ENCODE measurements around the gene SLC25A29.
"Not testable (repeated sequence)": the region's sequence is repeated elsewhere in the genome, so short reads cannot be mapped to it uniquely, and the experiment has no call there.

SLC25A29 gene

GRCh38 chr14:100330388-100330931, 24.2 kb upstream of the SLC25A29 start:
- DNase-seq, result no peak

GRCh38 chr14:100330007-100330344, 23.7 kb upstream of the SLC25A29 start:
- no peak for DNase-seq

DNA sequence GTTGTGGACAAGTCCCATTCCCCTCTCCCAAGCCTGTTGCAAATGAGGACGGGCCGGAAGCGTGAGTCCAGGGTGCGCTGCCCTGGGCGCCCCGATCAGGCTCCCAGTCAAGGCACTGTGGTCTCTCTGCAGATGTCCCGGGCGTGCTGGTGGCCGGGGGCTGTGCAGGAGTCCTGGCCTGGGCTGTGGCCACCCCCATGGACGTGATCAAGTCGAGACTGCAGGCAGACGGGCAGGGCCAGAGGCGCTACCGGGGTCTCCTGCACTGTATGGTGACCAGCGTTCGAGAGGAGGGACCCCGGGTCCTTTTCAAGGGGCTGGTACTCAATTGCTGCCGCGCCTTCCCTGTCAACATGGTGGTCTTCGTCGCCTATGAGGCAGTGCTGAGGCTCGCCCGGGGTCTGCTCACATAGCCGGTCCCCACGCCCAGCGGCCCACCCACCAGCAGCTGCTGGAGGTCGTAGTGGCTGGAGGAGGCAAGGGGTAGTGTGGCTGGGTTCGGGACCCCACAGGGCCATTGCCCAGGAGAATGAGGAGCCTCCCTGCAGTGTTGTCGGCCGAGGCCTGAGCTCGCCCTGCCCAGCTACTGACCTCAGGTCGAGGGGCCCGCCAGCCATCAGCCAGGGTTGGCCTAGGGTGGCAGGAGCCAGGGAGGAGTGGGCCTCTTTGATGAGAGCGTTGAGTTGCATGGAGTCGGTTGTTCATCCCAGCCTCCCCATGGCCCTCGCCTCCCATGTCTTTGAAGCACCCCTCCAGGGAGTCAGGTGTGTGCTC, 23.2 kb upstream of the SLC25A29 start:
- no peak for DNase-seq

GRCh38 chr14:100328495-100329163, 22.4 kb upstream of the SLC25A29 start:
- no peak for DNase-seq

DNA sequence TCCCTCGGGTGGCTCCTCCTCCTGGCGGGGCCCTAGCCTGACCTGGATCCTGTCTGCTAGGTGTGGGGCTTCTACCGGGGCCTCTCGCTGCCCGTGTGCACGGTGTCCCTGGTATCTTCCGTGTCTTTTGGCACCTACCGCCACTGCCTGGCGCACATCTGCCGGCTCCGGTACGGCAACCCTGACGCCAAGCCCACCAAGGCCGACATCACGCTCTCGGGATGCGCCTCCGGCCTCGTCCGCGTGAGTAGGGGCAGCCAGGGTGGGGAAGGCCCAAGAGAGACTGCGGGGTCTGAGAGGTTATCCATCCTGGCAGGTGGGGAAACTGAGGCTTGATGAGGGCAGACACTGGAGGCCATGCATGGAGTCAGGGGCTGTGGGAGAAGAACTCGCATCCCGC, 20.9 kb upstream of the SLC25A29 start:
- DNase-seq, result no peak

GRCh38 chr14:100325958-100326357, 19.7 kb upstream of the SLC25A29 start:
- no peak for DNase-seq

GRCh38 chr14:100325231-100325632, 19.0 kb upstream of the SLC25A29 start:
- DNase-seq, result no peak

DNA sequence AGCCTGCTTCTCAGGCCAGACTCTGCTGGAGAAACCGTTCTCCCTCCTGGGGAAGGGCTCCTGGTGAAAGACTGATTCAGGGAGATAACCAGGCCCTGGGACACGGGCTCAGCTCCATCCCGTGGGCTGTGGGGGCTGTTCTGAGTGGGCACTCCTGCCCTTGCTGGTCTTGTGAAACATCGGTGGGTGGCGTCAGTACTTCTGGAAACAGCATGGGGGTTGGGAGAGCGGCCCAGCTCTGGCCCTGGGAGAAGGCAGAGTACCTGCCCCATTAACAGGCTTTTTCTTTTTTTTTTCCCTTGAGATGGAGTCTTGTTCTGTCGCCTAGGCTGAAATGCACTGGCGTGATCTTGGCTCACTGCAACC, 17.7 kb upstream of the SLC25A29 start:
- no peak for DNase-seq

- DNase-seq, result no peak
Observed at GRCh38 chr14:100323121-100323941, 17.1 kb upstream of the SLC25A29 start, which contains the start of gene SLC25A47. Gene SLC25A47 (plus strand): TSS chr14:100323339. CDS start chr14:100323415, 76 bp downstream.

GRCh38 chr14:100322138-100322957, 16.1 kb upstream of the SLC25A29 start:
- no peak for DNase-seq

GRCh38 chr14:100321473-100322137, 15.4 kb upstream of the SLC25A29 start:
- no peak for DNase-seq

DNA sequence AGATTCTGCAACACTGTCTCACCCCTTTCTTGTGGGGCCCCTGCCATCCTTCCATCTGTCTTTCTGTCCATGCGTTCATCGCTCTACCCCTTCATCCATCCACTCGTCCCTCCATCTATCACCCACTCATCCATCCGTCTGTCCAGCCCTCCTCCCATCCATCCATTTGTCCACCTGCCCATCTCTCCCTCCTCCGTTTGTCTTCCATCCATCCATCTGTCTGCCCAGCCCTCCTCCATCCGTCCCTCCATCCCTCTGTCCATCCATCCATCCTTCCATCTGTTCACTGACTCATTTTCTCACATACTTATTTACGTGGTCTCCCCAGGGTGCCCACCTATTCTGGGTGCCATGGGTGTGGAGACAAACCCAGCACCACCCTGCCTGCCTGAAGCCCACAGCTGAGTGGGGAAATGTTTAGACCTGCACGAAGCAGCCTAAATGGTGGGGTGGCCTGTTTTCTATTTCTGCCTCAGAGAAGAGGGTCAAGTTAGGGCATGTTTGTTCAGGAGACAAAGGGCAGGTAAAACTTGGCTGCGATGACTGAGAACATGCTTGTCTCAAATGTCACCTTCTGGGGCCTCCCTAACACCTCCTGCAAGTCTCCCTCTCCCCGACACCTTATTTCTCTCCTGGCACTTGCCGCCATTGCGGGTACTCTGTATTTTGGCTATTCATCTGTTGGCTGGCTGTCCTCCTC, 14.1 kb upstream of the SLC25A29 start:
- DNase-seq, result no peak

- DNase-seq, result peak; percentile 77
Observed at GRCh38 chr14:100317912-100318808, 11.9 kb upstream of the SLC25A29 start.

DNA sequence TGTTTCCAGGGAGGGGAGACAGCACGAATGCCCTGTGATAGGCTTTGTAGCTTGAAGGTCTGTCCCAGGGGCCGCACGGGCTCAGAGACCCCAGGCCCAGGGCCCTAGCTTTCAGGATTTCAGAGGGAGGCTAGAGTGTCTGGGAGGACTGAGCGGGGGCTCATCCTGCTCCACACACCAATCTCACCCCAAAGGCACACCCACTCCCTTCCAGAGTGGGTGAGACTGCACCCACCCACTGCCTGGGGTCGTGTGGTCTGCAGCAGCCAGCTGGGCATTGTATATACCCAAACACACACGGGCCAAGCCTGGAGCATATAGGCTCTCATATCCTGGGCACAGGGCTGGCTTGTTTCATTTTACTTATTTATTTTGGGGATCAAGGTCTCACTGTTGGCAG, 11.1 kb upstream of the SLC25A29 start:
- no peak for DNase-seq

GRCh38 chr14:100314724-100315123, 8.5 kb upstream of the SLC25A29 start:
- DNase-seq, result no peak

DNA sequence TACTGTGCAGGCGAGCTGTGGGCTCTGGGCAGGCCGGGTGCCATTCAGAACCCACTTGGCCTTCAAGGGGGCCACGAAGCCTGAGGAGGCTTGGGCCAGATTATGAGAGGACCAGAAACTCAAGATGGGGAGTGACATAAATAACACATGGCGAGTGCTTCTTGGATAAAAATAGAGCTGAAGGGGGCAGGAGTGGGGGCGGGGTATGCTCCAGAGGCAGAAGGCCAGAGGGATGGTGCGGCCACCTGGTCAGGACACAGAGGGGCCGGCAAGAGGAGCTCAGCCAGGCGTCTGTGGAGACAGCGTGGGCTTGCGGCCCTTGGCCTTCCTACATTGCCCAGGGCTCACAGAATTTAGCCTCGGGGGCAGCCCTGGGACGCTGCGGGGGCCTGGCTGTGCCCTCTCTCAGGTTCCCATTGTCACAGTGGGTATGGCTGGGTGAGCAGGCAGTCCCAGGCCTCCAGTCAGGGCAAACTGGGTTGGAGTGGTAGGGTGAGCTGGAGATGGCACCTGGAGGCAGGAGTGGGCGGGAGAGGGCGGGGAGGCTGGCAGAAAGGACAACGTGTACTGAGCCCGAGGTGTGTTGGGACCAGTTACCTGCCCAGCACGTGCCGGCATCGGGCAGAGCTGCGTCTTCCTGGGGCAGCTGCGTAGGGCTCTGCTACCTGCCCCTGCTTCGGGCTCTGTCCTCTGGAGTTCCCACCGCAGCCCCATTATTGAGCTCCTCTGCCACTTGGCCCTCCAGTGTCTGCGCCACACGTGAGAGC, 7.4 kb upstream of the SLC25A29 start:
- DNase-seq, result no peak

DNA sequence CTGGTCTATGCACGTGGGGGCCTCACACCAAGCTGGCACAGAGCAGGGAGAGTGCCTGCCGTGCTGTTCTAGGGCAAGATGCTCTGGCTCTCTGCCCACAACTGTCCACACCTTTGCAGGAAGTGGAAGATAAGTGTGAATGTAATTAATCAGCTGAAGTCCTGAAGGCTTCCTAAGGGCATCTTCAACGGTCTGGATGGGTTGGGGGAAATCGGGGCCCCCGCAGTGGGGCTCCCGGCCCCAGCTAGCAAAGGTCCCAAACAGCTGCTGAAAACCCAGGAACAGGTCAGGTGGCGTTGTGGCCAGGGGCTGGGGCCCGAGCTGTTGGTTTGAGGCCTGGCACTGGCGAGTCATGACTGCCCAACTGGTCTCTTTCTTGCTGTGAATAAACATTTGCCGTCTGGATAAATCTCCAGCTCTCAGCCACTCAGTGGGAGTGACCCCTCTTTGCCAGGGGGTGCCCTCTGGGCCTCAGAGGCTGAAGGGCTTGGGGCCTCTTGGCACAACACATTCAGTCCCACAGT, 6.7 kb upstream of the SLC25A29 start:
- no peak for DNase-seq

DNA sequence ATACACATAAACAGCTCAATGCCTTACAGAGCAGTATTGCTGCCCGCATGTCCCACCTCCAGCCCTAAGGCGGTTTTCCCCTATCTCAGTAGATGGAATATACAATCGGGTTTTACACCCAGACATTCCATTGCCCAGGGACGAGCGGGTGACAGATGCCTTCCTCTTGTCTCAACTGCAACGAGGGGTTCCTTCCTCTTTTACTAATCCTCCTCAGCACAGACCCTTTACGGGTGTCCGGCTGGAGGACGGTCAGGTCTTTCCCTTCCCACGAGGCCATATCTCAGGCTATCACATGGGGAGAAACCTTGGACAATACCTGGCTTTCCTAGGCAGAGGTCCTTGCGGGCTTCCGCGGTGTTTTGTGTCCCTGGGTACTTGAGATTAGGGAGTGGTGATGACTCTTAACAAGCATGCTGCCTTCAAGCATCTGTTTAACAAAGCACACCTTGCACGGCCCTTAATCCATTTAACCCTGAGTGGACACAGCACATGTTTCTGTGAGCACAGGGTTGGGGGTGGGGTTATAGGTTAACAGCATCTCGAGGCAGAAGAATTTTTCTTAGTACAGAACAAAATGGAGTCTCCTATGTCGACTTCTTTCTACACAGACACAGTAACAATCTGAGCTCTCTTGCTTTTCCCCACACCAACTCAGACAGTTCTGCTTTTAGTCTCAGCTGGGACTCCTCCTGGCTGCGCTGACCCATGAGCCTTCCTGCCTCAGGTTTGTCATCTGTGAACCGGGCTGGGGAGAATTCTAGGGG, 6.0 kb upstream of the SLC25A29 start:
- not testable (repeated sequence) for DNase-seq

Data from activated CD4-positive, alpha-beta T cell treated with anti-CD3 and anti-CD28 coated beads, Interleukin-10, Interleukin-2, amounts not matched to agents 100 ng/mL and 50 ng/mL, durations not matched to agents 16 hours and 8 hours (primary cell).